Testis (tissue), 2 donors: Measurements from ENCODE around the gene PTGES2.
"Not testable (repeated sequence)": the region's sequence is repeated elsewhere in the genome, so short reads cannot be mapped to it uniquely, and the experiment has no call there.

Experiments
- CTCF ChIP-seq, 3 experiments: fragments of 450-650 bp in 2 of 3; fragments of 200-600 bp in 1 of 3; sonication (generic) in 1 of 3; IDR thresholded peaks; one replicate each; pipeline ENCODE4 v1.5.1; 2016 to 2019; ENCODE audit warnings: antibody characterized with exemption in 3 of 3, mild to moderate bottlenecking in 2 of 3, moderate library complexity in 1 of 3
- POLR2A ChIP-seq: fragments of 450-650 bp; IDR thresholded peaks from one replicate; pipeline ENCODE4 v1.6.1; 2017; ENCODE audit warnings: antibody characterized with exemption, mild to moderate bottlenecking, moderate library complexity

- peak in 1 of 3 experiments; percentile 18 for TF ChIP-seq CTCF (IDR thresholded peaks at IDR 0.05)
- TF ChIP-seq POLR2A: not testable (repeated sequence)
Measured at GRCh38 chr9:128129976-128130590, 2.6 kb upstream of the PTGES2 start.
